ENCODE measurements around the gene SLC22A8. TPM values are rescaled to one million over a fixed set of nuclear protein-coding genes. Genes with fewer than 3 reads are reported as not detected.

Gene SLC22A8
- total and polyA plus RNA-seq, 2 donors (not counting 1 experiment from before 2014, with no cell fraction given) = not detected

DNA sequence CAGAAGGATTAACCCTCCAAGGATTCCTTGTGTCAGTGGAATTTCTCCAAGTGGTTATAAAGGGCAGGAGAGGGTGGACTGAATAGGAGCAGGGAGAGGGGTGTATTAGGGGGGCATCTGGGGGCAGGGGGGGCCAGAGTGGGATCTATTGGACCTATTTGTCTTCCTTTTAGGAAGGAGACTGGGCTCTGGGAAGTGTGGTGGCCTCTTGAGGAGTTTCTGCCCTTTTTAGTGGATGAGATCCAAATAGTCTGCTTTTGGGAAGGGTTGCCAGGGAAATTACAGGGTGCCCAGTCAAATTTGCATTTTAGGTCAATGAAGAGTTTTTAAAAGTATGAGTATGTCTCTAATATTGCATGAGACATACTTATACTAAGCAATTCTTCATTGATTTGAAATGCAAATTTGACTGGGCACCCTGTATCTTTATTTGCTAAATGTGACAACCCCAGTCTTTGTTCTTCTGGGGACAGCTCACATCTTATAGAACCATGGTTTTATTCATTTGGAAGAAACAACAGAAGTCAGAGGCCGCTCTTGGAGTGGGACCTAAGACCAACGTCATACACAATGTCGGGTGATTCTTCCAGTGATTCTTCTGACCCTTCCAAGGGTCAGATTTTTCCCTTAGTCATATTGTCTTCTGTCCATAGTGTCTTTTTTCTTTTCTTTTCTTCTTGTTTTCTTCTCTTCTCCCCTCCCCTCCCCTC, 30.4 kb downstream of the SLC22A8 start:
- no peak for DNase-seq (ENCODE audit: low read depth in 2 of 2)
- H3K79me2 ChIP-seq (ENCODE audit: control insufficient read depth, insufficient read depth, low read length) = no peaks in the 10 kb centered on the region
- H3K9me3 ChIP-seq (ENCODE audit: control insufficient read depth, insufficient read depth, low read depth, low read length) = no peaks in the 10 kb centered on the region
- TF ChIP-seq, protein P1, sequence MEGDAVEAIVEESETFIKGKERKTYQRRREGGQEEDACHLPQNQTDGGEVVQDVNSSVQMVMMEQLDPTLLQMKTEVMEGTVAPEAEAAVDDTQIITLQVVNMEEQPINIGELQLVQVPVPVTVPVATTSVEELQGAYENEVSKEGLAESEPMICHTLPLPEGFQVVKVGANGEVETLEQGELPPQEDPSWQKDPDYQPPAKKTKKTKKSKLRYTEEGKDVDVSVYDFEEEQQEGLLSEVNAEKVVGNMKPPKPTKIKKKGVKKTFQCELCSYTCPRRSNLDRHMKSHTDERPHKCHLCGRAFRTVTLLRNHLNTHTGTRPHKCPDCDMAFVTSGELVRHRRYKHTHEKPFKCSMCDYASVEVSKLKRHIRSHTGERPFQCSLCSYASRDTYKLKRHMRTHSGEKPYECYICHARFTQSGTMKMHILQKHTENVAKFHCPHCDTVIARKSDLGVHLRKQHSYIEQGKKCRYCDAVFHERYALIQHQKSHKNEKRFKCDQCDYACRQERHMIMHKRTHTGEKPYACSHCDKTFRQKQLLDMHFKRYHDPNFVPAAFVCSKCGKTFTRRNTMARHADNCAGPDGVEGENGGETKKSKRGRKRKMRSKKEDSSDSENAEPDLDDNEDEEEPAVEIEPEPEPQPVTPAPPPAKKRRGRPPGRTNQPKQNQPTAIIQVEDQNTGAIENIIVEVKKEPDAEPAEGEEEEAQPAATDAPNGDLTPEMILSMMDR (conservative IDR thresholded peaks at IDR 0.05 in 1 of 2, IDR thresholded peaks at IDR 0.05 in 1 of 2; ENCODE audit: low read depth in 1 of 2, low read length in 2 of 2) = no peak
- TF ChIP-seq EZH2 (IDR thresholded peaks at IDR 0.05; ENCODE audit: low read length, missing control alignments) = no peak
- no peak overlapping the region for H3K4me2 ChIP-seq (ENCODE audit: extremely low read depth, insufficient read depth, low read length)
- H4K20me1 ChIP-seq (ENCODE audit: control insufficient read depth, extremely low read depth, insufficient read depth, low read length) = no peaks in the 10 kb centered on the region
- H3K27me3 ChIP-seq (ENCODE audit: control insufficient read depth, insufficient read depth, low read length) = no peaks in the 10 kb centered on the region
- no peaks in the 10 kb centered on the region for H3K36me3 ChIP-seq (ENCODE audit: control insufficient read depth, insufficient read depth, low read length)
- H3K4me3 ChIP-seq (replicated peaks in 1 of 4; ENCODE audit: control extremely low read depth in 1 of 4, insufficient read depth in 1 of 4, low read depth in 3 of 4, low read length in 4 of 4) = no peak overlapping the region
- no peak overlapping the region for H2AFZ ChIP-seq (ENCODE audit: low read length)
- no peak overlapping the region for H3K27ac ChIP-seq (ENCODE audit: insufficient read depth, low read length)
- no peaks in the 10 kb centered on the region for H3K4me1 ChIP-seq (ENCODE audit: control insufficient read depth, extremely low read depth, insufficient read depth, low read length)
- H3K9ac ChIP-seq (ENCODE audit: insufficient read depth, low read length) = no peak overlapping the region

DNA sequence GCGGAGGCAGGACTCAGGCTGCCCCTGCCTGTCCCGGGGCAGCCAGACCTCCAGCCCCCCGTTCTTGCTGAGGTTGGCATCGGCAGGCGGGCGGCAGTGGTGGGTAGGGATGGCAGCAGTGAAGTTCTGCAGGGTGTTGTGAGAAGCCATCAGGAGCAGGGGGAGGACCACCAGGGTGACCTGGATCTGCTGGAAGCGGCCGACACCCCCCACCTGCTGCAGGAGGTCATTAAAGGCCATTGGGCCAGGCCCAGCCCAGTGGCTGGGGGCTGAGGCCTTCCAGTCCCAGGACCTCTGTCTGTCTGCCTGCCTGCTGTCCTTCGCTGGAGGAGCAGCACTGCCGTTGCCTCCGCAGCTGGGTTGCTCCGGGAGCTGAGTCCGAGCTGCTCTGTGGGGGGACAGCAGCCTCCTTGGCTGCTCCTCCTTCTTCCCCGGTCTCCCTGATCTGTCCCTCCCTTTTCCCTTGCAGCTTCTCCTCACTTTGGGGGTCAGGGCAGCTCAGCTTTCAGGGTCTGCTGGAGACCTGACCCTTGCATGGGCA, 31.1 kb downstream of the SLC22A8 start, which contains the start of gene SLC22A6:
SLC22A6 (minus strand) TSS at position 517 of the 541 bp plus-strand sequence; CDS start at position 240, 277 bp downstream.
- Histone ChIP-seq H3K4me3 (replicated peaks in 1 of 4; ENCODE audit: control extremely low read depth in 1 of 4, insufficient read depth in 1 of 4, low read depth in 3 of 4, low read length in 4 of 4) (no peak within 1 kb of the TSS), H3K9ac (ENCODE audit: insufficient read depth, low read length) (no peak within 1 kb of the TSS), H3K27ac (ENCODE audit: insufficient read depth, low read length) (no peak within 1 kb of the TSS), H3K36me3 (ENCODE audit: control insufficient read depth, insufficient read depth, low read length) (no peaks in the 10 kb centered on the region), H3K9me3 (ENCODE audit: control insufficient read depth, insufficient read depth, low read depth, low read length) (no peaks in the 10 kb centered on the region), H3K4me1 (ENCODE audit: control insufficient read depth, extremely low read depth, insufficient read depth, low read length) (no peaks in the 10 kb centered on the region), H3K79me2 (ENCODE audit: control insufficient read depth, insufficient read depth, low read length) (no peaks in the 10 kb centered on the region), H3K27me3 (ENCODE audit: control insufficient read depth, insufficient read depth, low read length) (no peaks in the 10 kb centered on the region), H2AFZ (ENCODE audit: low read length) (no peak within 1 kb of the TSS), H3K4me2 (ENCODE audit: extremely low read depth, insufficient read depth, low read length) (no peak within 1 kb of the TSS), H4K20me1 (ENCODE audit: control insufficient read depth, extremely low read depth, insufficient read depth, low read length) (no peaks in the 10 kb centered on the region)
- TF ChIP-seq EZH2 (IDR thresholded peaks at IDR 0.05; ENCODE audit: low read length, missing control alignments) = no peak
- TF ChIP-seq, protein P1 (conservative IDR thresholded peaks at IDR 0.05 in 1 of 2, IDR thresholded peaks at IDR 0.05 in 1 of 2; ENCODE audit: low read depth in 1 of 2, low read length in 2 of 2) = no peak
- DNase-seq (ENCODE audit: low read depth in 2 of 2) = no peak

DNA sequence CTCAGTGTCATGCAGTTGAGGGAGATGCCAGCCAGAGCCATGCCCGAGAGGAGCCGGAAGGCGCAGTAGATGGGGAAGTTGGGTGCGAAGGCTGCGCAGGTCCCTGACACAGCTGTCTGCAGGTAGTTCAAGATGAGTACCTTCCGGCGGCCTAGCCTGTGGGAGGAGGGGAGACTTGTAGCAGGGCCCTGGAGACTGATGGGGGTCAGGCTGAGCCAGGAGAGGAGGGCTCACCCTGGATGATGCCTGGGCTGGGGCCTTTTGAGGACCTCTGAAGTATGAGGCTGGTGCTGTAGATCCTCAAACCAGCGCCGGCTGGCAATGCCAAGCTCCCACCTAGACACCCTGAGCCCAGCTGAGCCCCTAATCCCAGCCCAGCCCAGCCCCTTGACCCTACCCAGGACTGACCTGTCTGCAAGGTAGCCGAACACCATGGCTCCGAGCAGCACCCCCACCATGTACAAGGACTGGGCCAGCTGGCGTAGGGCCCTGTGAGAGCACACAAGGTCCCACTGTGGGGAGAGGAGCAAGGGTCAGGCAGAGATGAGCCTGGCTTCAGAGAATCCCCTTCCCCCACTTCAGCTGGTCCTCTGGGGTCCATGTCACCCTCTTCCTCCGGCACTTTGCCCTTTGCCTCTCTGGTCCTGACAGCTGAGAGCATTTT, 32.0 kb downstream of the SLC22A8 start:
- no peak for TF ChIP-seq EZH2 (IDR thresholded peaks at IDR 0.05; ENCODE audit: low read length, missing control alignments)
- TF ChIP-seq, protein P1 (conservative IDR thresholded peaks at IDR 0.05 in 1 of 2, IDR thresholded peaks at IDR 0.05 in 1 of 2; ENCODE audit: low read depth in 1 of 2, low read length in 2 of 2) = no peak
- no peaks in the 10 kb centered on the region for H3K79me2 ChIP-seq (ENCODE audit: control insufficient read depth, insufficient read depth, low read length)
- no peaks in the 10 kb centered on the region for H3K9me3 ChIP-seq (ENCODE audit: control insufficient read depth, insufficient read depth, low read depth, low read length)
- H3K9ac ChIP-seq (ENCODE audit: insufficient read depth, low read length) = no peak overlapping the region
- no peaks in the 10 kb centered on the region for H3K4me1 ChIP-seq (ENCODE audit: control insufficient read depth, extremely low read depth, insufficient read depth, low read length)
- no peak overlapping the region for H2AFZ ChIP-seq (ENCODE audit: low read length)
- no peaks in the 10 kb centered on the region for H3K36me3 ChIP-seq (ENCODE audit: control insufficient read depth, insufficient read depth, low read length)
- no peak overlapping the region for H3K4me2 ChIP-seq (ENCODE audit: extremely low read depth, insufficient read depth, low read length)
- no peak overlapping the region for H3K27ac ChIP-seq (ENCODE audit: insufficient read depth, low read length)
- H3K27me3 ChIP-seq (ENCODE audit: control insufficient read depth, insufficient read depth, low read length) = no peaks in the 10 kb centered on the region
- H4K20me1 ChIP-seq (ENCODE audit: control insufficient read depth, extremely low read depth, insufficient read depth, low read length) = no peaks in the 10 kb centered on the region
- no peak overlapping the region for H3K4me3 ChIP-seq (replicated peaks in 1 of 4; ENCODE audit: control extremely low read depth in 1 of 4, insufficient read depth in 1 of 4, low read depth in 3 of 4, low read length in 4 of 4)
- no peak for DNase-seq (ENCODE audit: low read depth in 2 of 2)
